GM12878 (cell line): Measurements from ENCODE around the gene CCDC57. TPM values are rescaled to one million over a fixed set of nuclear protein-coding genes. Genes with fewer than 3 reads are reported as not detected.
A peak's percentile ranks its signal among the peaks of the same experiment; 100 is the strongest.

Source experiments
- ATAC-seq: fragments of 200-7000 bp; cut with Tn5 transposase; 3 replicates; pipeline ENCODE4 v1.9.1; 2020; ENCODE audit warnings: mild to moderate bottlenecking, moderate library complexity
- BruUV-seq: library from RNA; stranded (reverse); fragments of 400-500 nt; replicated peaks from 2 replicates; lab custom pipeline; 2021; lab: Mats Ljungman, UMichigan
- CTCF ChIA-PET: fragments of 300-600 bp; sonication (Branson Sonifier 250); formaldehyde crosslinking; extraction: SDS; loops from one replicate; lab custom pipeline; 2021; ENCODE audit warnings: inconsistent platforms; lab: Yijun Ruan, JAX
- POLR2A ChIA-PET: fragments of 350-600 bp; formaldehyde crosslinking; extraction: SDS; loops from one replicate; lab custom pipeline; 2021; ENCODE audit warnings: inconsistent platforms; lab: Charles Lee
- RAD21 ChIA-PET: fragments of 300-600 bp; sonication (Branson Sonifier 250); formaldehyde crosslinking; loops from one replicate; lab custom pipeline; 2023; ENCODE audit warnings: antibody characterized with exemption; ENCODE audit not compliant: unreplicated experiment; lab: Charles Lee
- SMC1A ChIA-PET: fragments of 300-600 bp; sonication (Branson Sonifier 250); formaldehyde crosslinking; loops from one replicate; lab custom pipeline; 2023; ENCODE audit not compliant: unreplicated experiment, uncharacterized antibody; lab: Charles Lee
- DNase-seq: peaks from one replicate; pipeline ENCODE4 v3.0.0-alpha.2; 2011; ENCODE audit warnings: low read depth, low spot score
- FAIRE-seq: peaks from 3 replicates; lab custom pipeline; 2011; peaks lifted over from hg19 to GRCh38; lab: Jason Lieb, UNC
- H2AFZ ChIP-seq: 2 replicates; pipeline ENCODE4 v1.6.0; 2011; ENCODE audit warnings: low read depth, low read length, control low read depth; ENCODE audit not compliant: control insufficient read depth
- H3K27ac ChIP-seq: 2 replicates; pipeline ENCODE4 v1.5.1; 2011; ENCODE audit warnings: control low read depth; ENCODE audit not compliant: control insufficient read depth, insufficient read depth
- H3K27me3 ChIP-seq, 2 experiments: replicated peaks in 1 of 2; 2 replicates each; pipeline versions ENCODE4 v1.6.0 to v1.6.1; 2011; ENCODE audit warnings: low read length in 1 of 2; ENCODE audit not compliant: control insufficient read depth in 2 of 2, insufficient read depth in 2 of 2
- H3K36me3 ChIP-seq, 2 experiments: 2 replicates each; pipeline ENCODE4 v1.5.1; 2011; ENCODE audit warnings: low read length in 1 of 2; ENCODE audit not compliant: control insufficient read depth in 2 of 2, insufficient read depth in 2 of 2
- H3K4me1 ChIP-seq: 2 replicates; pipeline ENCODE4 v1.6.1; 2011; ENCODE audit warnings: mild to moderate bottlenecking, low read length, moderate library complexity, mixed read lengths; ENCODE audit not compliant: control insufficient read depth, insufficient read depth
- H3K4me2 ChIP-seq: 2 replicates; pipeline ENCODE4 v1.6.0; 2011; ENCODE audit warnings: control low read depth; ENCODE audit not compliant: control insufficient read depth, insufficient read depth
- H3K4me3 ChIP-seq: fragments of 200-600 bp; sonication (generic); 2 replicates; pipeline ENCODE4 v1.5.1; 2016
- H3K79me2 ChIP-seq: 2 replicates; pipeline ENCODE4 v1.6.0; 2011; ENCODE audit warnings: low read length; ENCODE audit not compliant: control insufficient read depth, insufficient read depth
- H3K9ac ChIP-seq: 2 replicates; pipeline ENCODE4 v1.8.0; 2011; ENCODE audit warnings: low read length, control low read depth, mixed read lengths; ENCODE audit not compliant: control insufficient read depth, insufficient read depth
- H3K9me3 ChIP-seq: replicated peaks from 3 replicates; pipeline ENCODE4 v1.5.1; 2011; ENCODE audit warnings: mild to moderate bottlenecking, low read length; ENCODE audit not compliant: control insufficient read depth, insufficient read depth
- H4K20me1 ChIP-seq: 2 replicates; pipeline ENCODE4 v1.6.0; 2011; ENCODE audit not compliant: control insufficient read depth, insufficient read depth
- JUNB ChIP-seq: IDR thresholded peaks from 2 replicates; pipeline ENCODE4 v1.6.1; 2016; ENCODE audit warnings: antibody characterized with exemption, mild to moderate bottlenecking
- MEF2A ChIP-seq: IDR thresholded peaks from 2 replicates; pipeline ENCODE4 v1.6.1; 2011; ENCODE audit warnings: low read depth, mild to moderate bottlenecking, low read length, moderate library complexity; ENCODE audit not compliant: insufficient read depth
- POLR2AphosphoS2 ChIP-seq: IDR thresholded peaks from 2 replicates; pipeline ENCODE4 v1.6.1; 2011; ENCODE audit warnings: low read depth, mild to moderate bottlenecking, low read length, improper control_type of control experiment, moderate library complexity
- ZNF274 ChIP-seq: IDR thresholded peaks from one replicate; pipeline ENCODE4 v1.8.0; 2011; ENCODE audit not compliant: insufficient read length, insufficient read depth
- WGBS: methylation state at CpG from one replicate; pipeline ENCODE4 v1.1.6; 2016; ENCODE audit warnings: low lambda C conversion rate; ENCODE audit not compliant: insufficient replicate concordance, insufficient coverage; ENCODE audit errors: missing lambda C conversion rate; 5-methylcytosine and 5-hydroxymethylcytosine counted together
- in situ Hi-C: fragments of 300-500 bp; cut with MboI; formaldehyde crosslinking; loops from 9 replicates; pipeline ENCODE4 v1.14.3; 2018; ENCODE audit warnings: mixed read lengths
- intact Hi-C: fragments of 100-400 bp; cut with micrococcal nuclease; formaldehyde crosslinking; loops from one replicate; pipeline ENCODE4 v1.14.2; 2022; ENCODE audit not compliant: unreplicated experiment
- polyA plus RNA-seq, 11 experiments: library from polyadenylated mRNA; depleted of rRNA in 4 of 11; unstranded in 6 of 11; stranded (reverse) in 5 of 11; fragments of >200 nt; fragmentation: Nextera tagmentation in 4 of 11; fragmentation: Illumina TruSeq in 1 of 11; extraction: Ambion mirVana in 4 of 11; extraction: Trizol in 1 of 11; gene quantifications; 1 replicate in 1 of 11; 2 replicates in 10 of 11; pipeline versions ENCODE4 v1.2.1 to v1.2.3, GENCODE V29; 2011 to 2016; ENCODE audit warnings: inconsistent platforms in 2 of 11, missing spikeins in 2 of 11, low read depth in 1 of 11
- total RNA-seq, 4 experiments: library from RNA; depleted of rRNA in 3 of 4; stranded (reverse); fragments of >200 nt in 3 of 4; fragmentation: Illumina TruSeq in 1 of 4; extraction: Trizol in 1 of 4; gene quantifications; 2 replicates each; pipeline versions ENCODE4 v1.2.1 to v1.2.3, GENCODE V29; 2013 to 2021
- TF ChIP-seq, protein P1 (sequence below): fragments of 450-650 bp; IDR thresholded peaks from 2 replicates; pipeline ENCODE4 v1.6.1; 2017; ENCODE audit warnings: mild to moderate bottlenecking

Gene CCDC57
- total and polyA plus RNA-seq, 10 of the 15 experiments (the other 5 are each of a cell fraction or from before 2014, with no cell fraction given) = 5.4 to 123 (median 45.8) TPM

DNA sequence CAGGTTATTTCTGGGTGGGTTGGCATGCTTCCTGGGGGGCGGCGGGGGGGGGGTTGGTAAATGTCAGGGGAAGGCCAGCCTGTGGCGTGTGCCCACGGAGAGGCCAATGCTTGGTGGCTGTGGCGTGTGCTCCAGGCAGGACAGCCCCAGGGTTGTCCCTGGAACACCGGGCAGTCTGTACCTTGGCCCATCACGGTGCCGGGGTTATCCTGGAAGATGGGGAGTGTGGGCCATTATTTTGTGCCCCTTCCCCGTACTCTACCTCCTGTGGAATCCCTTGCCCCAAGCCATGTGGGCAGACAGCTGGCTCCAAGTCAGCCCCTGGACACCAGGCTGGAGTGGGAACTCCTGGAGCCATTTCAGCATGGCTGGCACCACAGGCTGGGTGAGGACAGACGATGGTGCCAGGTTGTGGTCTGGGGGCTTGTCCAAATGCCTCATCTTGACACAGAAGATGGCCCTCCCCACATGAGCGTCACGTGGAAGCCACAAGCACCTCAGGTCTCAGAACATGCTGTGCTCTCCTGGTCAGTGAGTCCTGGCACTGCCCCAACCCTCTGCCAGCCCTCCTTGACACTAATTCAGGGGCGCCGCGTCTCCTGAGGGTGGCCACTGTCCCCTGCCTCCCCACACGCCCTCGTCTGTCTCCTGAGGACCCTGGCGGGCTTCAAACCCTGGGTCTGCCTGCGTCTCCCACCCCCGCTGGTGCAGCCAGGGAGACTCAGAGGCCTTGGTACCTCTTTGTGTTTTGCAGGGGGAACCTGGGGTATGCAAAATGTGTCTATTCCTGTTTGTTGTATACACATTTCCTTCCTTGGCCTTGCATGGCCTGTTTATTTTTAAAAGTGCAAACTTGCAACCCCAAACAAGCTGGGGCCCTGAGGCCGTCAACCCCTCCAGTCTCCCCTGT, 20.5 kb upstream of the CCDC57 start:
- no peak for ATAC-seq
- no peak for DNase-seq
- BruUV-seq = no TSS peak
- SMC1A ChIA-PET = no interaction called here
- Histone ChIP-seq H2AFZ (no peak overlapping the region), H3K9me3 (no peaks in the 10 kb centered on the region), H3K9ac (peak overlapping the region; percentile 39; the same call in 1 of the 2 replicates), H3K4me1 (peaks cover 49% of the 10 kb centered on the region), H3K27ac (no peak overlapping the region), H3K79me2 (peaks cover 78% of the 10 kb centered on the region), H3K4me3 (peak overlapping the region; percentile 99), H3K36me3 (peaks cover 0 to 16% of the 10 kb centered on the region in 2 experiments; a peak in 3 of 4 replicates), H4K20me1 (no peaks in the 10 kb centered on the region), H3K27me3 (no peaks in the 10 kb centered on the region), H3K4me2 (peak overlapping the region; percentile 49)
- 34% methylated on average over 19 of the region's 21 CpGs for WGBS
- FAIRE-seq = no peak
- in situ Hi-C loops = no loop called here
- CTCF ChIA-PET = interaction anchor here (0.6 kb wide), 1 partner anchor 27 kb away, joined by 3 read pairs; no protein-coding TSS in a partner anchor
- RAD21 ChIA-PET = no interaction called here
- TF ChIP-seq, protein P1, sequence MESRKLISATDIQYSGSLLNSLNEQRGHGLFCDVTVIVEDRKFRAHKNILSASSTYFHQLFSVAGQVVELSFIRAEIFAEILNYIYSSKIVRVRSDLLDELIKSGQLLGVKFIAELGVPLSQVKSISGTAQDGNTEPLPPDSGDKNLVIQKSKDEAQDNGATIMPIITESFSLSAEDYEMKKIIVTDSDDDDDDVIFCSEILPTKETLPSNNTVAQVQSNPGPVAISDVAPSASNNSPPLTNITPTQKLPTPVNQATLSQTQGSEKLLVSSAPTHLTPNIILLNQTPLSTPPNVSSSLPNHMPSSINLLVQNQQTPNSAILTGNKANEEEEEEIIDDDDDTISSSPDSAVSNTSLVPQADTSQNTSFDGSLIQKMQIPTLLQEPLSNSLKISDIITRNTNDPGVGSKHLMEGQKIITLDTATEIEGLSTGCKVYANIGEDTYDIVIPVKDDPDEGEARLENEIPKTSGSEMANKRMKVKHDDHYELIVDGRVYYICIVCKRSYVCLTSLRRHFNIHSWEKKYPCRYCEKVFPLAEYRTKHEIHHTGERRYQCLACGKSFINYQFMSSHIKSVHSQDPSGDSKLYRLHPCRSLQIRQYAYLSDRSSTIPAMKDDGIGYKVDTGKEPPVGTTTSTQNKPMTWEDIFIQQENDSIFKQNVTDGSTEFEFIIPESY = no peak
- TF ChIP-seq ZNF274 (no peak), POLR2AphosphoS2 (peak; percentile 71; the same call in 1 of the 2 replicates), JUNB (no peak), MEF2A (0 out of 2 replicates have a peak, but pooled peaks have one; percentile 15)
- intact Hi-C loops = loop anchor here (5.0 kb wide), 1 partner anchor 179 kb away; no protein-coding TSS in a partner anchor
- POLR2A ChIA-PET = interaction anchor here (0.6 kb wide), 2 partner anchors 8 to 300 kb away, joined by 3 read pairs; no protein-coding TSS in a partner anchor
